Smooth muscle cell (in vitro differentiated cells): ENCODE measurements around the gene CAPZA1. TPM values are rescaled to one million over a fixed set of nuclear protein-coding genes. Genes with fewer than 3 reads are reported as not detected.

Experiments
- DNase-seq: peaks from one replicate; lab custom pipeline; 2025; ENCODE audit not compliant: unreplicated experiment; lab: John Stamatoyannopoulos, UW
- H2AFZ ChIP-seq: fragments of 200-600 bp; sonication (generic); 2 replicates; pipeline ENCODE4 v1.6.0; 2016; ENCODE audit warnings: antibody characterized with exemption, low read depth, mild to moderate bottlenecking
- H3F3A ChIP-seq: fragments of 200-600 bp; sonication (generic); 2 replicates; pipeline ENCODE4 v1.6.0; 2017; ENCODE audit warnings: antibody characterized with exemption, low read depth
- H3K27ac ChIP-seq: fragments of 200-600 bp; sonication (generic); 2 replicates; pipeline ENCODE4 v1.5.1; 2016; ENCODE audit warnings: low read depth, mild to moderate bottlenecking
- H3K27me3 ChIP-seq: fragments of 200-600 bp; sonication (generic); 2 replicates; pipeline ENCODE4 v1.6.1; 2016; ENCODE audit warnings: low read depth, mild to moderate bottlenecking
- H3K36me3 ChIP-seq: fragments of 200-600 bp; sonication (generic); 2 replicates; pipeline ENCODE4 v1.5.1; 2016; ENCODE audit warnings: low read depth
- H3K4me1 ChIP-seq: fragments of 200-600 bp; sonication (generic); 2 replicates; pipeline ENCODE4 v1.5.1; 2016; ENCODE audit warnings: low read depth
- H3K4me2 ChIP-seq: fragments of 200-600 bp; sonication (generic); 2 replicates; pipeline ENCODE4 v1.6.0; 2016; ENCODE audit warnings: mild to moderate bottlenecking
- H3K4me3 ChIP-seq: fragments of 200-600 bp; sonication (generic); 2 replicates; pipeline ENCODE4 v1.5.1; 2016; ENCODE audit warnings: mild to moderate bottlenecking
- H3K79me2 ChIP-seq: fragments of 200-600 bp; sonication (generic); 2 replicates; pipeline ENCODE4 v1.6.0; 2016; ENCODE audit warnings: low read depth, mild to moderate bottlenecking
- H3K9ac ChIP-seq: fragments of 200-600 bp; sonication (generic); 2 replicates; pipeline ENCODE4 v1.6.0; 2016; ENCODE audit warnings: low read depth
- H3K9me3 ChIP-seq: fragments of 200-600 bp; sonication (generic); replicated peaks from 2 replicates; pipeline ENCODE4 v1.5.1; 2016; ENCODE audit warnings: low read depth
- H4K20me1 ChIP-seq: fragments of 200-600 bp; sonication (generic); 2 replicates; pipeline ENCODE4 v1.6.0; 2016; ENCODE audit warnings: low read depth
- CTCF ChIP-seq: fragments of 200-600 bp; sonication (generic); IDR thresholded peaks from 2 replicates; pipeline ENCODE4 v1.5.1; 2017; ENCODE audit warnings: borderline replicate concordance, mild to moderate bottlenecking, antibody characterized with exemption; ENCODE audit not compliant: insufficient read depth, poor library complexity, severe bottlenecking
- WGBS: methylation state at CpG from one replicate; pipeline ENCODE4 v1.1.7; 2016; ENCODE audit warnings: low lambda C conversion rate; 5-methylcytosine and 5-hydroxymethylcytosine counted together
- polyA plus RNA-seq: library from polyadenylated mRNA; unstranded; fragments of >200 nt; fragmentation: Nextera tagmentation; extraction: Ambion mirVana; gene quantifications from 2 replicates; pipeline ENCODE4 v1.2.1, GENCODE V29; 2016
- total RNA-seq: library from RNA; depleted of rRNA; stranded (reverse); fragments of >200 nt; gene quantifications from 2 replicates; pipeline ENCODE4 v1.2.3, GENCODE V29; 2014

CAPZA1 gene
- total and polyA plus RNA-seq, 2 experiments from 2014 or later, result 100 to 264 TPM

DNA sequence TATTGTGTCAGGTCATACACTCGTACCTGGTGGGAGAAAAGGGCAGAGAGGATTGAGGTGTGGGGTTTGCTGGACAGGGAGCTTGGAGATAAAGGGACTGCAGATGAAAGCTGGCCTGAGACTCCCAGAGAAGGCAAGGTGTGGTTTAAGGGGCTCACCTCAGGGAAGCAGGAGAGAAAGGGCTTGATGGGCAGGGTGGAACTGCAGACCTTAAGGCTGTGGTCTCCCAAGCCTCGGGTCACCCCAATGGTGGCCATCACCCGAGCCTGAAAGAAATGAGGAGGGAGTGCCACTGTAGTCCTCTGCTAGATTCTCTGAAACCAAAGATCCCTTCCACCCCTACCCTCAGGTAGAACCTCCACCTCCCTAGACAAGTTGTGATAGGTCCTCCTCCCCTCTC, 91.0 kb downstream of the CAPZA1 start:
- Histone ChIP-seq H2AFZ (no peak overlapping the region), H3K79me2 (peaks cover 8% of the 10 kb centered on the region), H4K20me1 (peaks cover 5% of the 10 kb centered on the region), H3K9ac (no peak overlapping the region), H3K4me3 (no peak overlapping the region), H3F3A (peaks cover 3% of the 10 kb centered on the region), H3K27ac (no peak overlapping the region), H3K4me2 (no peak overlapping the region), H3K27me3 (no peaks in the 10 kb centered on the region), H3K36me3 (no peaks in the 10 kb centered on the region), H3K9me3 (no peaks in the 10 kb centered on the region), H3K4me1 (peaks cover 16% of the 10 kb centered on the region)
- WGBS, result 97% methylated on average over 3 of the region's 3 CpGs
- no peak for TF ChIP-seq CTCF
- DNase-seq, result no peak

- H3K4me2 ChIP-seq, result no peak overlapping the region
- H3K27ac ChIP-seq, result no peak overlapping the region
- H3K4me1 ChIP-seq, result peaks cover 16% of the 10 kb centered on the region
- H3K4me3 ChIP-seq, result no peak overlapping the region
- WGBS, result 89% methylated on average over 7 of the region's 7 CpGs
- no peak overlapping the region for H3K9ac ChIP-seq
- peaks cover under 1% of the 10 kb centered on the region for H4K20me1 ChIP-seq
- no peak overlapping the region for H2AFZ ChIP-seq
- H3K9me3 ChIP-seq, result no peaks in the 10 kb centered on the region
- DNase-seq, result no peak
- TF ChIP-seq CTCF, result no peak
- H3F3A ChIP-seq, result no peaks in the 10 kb centered on the region
- H3K27me3 ChIP-seq, result no peaks in the 10 kb centered on the region
- H3K79me2 ChIP-seq, result peaks cover 5% of the 10 kb centered on the region
- H3K36me3 ChIP-seq, result no peaks in the 10 kb centered on the region
Measured at GRCh38 chr1:112711041-112711440, 91.4 kb downstream of the CAPZA1 start.

GRCh38 chr1:112711670-112712069, 92.0 kb downstream of the CAPZA1 start:
- peaks cover 2% of the 10 kb centered on the region for H3K79me2 ChIP-seq
- H2AFZ ChIP-seq, result no peak overlapping the region
- DNase-seq, result no peak
- H3K27me3 ChIP-seq, result no peaks in the 10 kb centered on the region
- WGBS, result 79% methylated on average over 11 of the region's 11 CpGs
- H3K9me3 ChIP-seq, result no peaks in the 10 kb centered on the region
- no peak overlapping the region for H3K27ac ChIP-seq
- no peaks in the 10 kb centered on the region for H3K36me3 ChIP-seq
- H4K20me1 ChIP-seq, result no peaks in the 10 kb centered on the region
- no peak overlapping the region for H3K9ac ChIP-seq
- H3K4me1 ChIP-seq, result peaks cover 16% of the 10 kb centered on the region
- H3K4me2 ChIP-seq, result no peak overlapping the region
- TF ChIP-seq CTCF, result no peak
- no peak overlapping the region for H3K4me3 ChIP-seq
- no peaks in the 10 kb centered on the region for H3F3A ChIP-seq

DNA sequence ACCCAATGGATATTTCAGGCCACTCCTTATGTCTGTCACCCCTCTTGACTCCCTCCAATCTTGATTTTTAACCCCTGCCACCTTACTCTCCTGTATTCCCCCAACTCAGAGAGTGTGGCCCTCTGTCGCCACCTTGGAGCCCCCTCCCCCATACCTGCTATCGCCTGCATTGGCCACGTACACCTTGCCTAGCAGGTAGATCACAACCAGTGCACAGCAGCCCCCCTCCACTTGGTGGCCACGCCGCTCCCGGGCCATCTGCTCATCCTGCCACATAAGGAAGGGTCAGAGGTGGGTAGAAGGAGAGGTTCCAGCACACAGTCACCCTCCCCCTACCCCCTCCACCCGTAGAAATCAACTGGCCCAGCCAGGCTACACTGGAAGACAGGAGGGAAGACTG, 92.6 kb downstream of the CAPZA1 start:
- Histone ChIP-seq H3K79me2 (no peaks in the 10 kb centered on the region), H2AFZ (no peak overlapping the region), H3K36me3 (no peaks in the 10 kb centered on the region), H3K4me3 (no peak overlapping the region), H3K9ac (no peak overlapping the region), H3K9me3 (no peaks in the 10 kb centered on the region), H4K20me1 (no peaks in the 10 kb centered on the region), H3K27me3 (no peaks in the 10 kb centered on the region), H3K4me1 (peaks cover 16% of the 10 kb centered on the region), H3F3A (no peaks in the 10 kb centered on the region), H3K27ac (no peak overlapping the region), H3K4me2 (no peak overlapping the region)
- WGBS, result 92% methylated on average over 7 of the region's 7 CpGs
- no peak for DNase-seq
- no peak for TF ChIP-seq CTCF
